HG03354 (cell line): ENCODE results near the gene PKHD1.

Source experiments
- ATAC-seq: cut with Tn5 transposase; IDR thresholded peaks from one replicate; pipeline ENCODE4 v1.9.1; 2021; ENCODE audit warnings: mild to moderate bottlenecking; ENCODE audit not compliant: unreplicated experiment, poor library complexity, severe bottlenecking

PKHD1 gene

DNA sequence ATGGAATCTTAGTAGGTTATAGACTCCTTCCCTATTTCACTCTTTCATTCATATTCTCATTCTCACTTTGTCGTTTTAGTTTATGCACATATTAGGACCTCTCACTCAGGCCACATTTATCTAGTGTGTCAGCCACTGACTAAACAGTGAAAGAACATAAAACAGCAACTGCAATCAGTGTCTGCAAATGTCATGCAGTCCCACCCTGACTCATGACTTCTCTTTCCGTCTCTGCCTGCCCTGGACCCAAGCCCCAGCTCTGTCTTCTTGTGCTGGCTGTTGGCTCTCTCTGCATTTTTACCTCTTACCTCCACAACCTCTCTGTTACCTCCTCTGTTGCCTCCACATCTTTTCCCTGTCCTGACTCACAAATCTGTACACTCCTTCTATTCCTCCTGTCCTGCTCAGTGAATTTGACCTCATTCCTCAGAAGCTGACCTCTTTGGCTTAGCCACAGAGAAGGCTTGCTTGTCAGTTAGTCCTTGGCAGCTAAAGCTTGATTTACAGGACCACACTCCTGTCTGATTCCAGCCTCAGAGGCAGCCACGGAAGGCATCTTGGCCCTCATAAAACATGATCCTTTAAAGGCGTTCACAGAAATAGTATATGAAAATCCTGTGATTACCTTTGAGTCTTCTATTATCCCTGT lies 247.6 kb downstream of the PKHD1 start:
- no peak for ATAC-seq

DNA sequence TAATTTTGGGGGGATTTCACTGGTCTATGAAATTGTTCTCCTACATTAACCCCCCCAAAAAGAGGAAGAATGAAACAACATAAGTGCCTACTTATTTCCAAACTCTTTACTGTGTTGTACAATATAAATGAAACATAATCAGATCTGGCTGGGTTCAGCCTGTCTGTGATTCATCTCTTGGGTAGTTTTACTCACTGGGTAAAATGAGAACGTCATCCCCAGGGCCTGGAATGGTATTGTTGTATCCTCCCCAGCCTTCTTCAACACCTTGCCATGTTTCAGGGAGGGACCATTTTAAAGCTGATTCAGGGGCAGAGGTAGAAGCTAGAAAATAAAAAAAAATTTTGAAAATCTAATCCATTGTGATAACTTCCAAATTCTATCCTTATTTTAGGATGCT lies 256.7 kb downstream of the PKHD1 start:
- ATAC-seq = no peak

DNA sequence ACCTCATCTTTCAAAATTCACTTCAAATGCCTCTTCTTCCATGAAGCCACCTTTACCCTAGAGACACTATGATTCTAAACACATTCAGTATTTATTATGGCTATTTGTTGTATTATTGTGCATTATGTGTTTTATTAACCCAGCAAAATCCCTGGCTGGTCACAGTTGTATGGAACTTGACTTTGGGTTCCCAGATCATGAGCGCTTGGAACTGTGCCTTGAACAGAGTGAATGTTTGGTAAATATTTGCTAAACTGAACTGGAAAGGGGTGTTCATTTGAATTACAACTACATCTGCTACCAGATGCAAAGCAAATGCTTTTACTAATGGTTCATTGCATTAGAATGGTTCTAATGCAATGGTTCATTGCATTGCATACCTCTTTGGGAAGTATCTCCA lies 259.8 kb downstream of the PKHD1 start:
- ATAC-seq = no peak

DNA sequence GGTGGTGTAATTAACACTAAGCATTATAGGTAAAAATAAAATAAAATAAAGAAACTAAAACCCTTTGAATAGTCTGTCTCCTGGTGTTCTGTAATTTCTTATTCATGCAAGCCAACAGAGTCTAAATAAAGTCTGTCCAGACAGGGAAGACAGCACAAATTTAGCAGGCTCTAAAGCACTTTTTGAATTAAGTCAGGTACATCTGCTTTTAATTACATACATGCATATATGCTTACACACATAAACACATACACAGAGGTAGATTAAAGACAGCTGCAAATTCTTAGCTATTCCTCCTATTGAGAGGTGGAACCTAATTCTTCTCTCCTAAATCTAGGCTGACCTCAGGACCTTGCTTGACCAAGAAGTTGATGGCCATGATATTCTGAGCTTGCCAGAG lies 262.5 kb downstream of the PKHD1 start:
- no peak for ATAC-seq

DNA sequence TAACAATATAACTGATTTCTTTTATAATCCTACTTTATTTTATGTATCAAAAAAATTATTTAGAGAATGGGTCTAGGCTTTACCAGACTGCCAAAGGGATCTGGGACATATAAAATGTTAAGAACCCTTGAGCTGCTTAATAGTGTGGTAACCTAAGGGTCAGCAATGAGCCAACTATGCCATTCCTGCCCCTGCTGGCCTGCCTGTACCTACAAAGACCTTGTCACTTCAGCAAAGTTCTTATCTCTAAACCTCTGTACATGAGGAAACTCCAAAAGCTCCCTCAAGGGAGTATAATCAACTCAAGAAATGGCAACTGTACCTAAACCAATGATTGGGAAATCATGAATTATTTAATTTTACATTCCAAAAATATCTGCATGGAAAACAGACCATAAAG lies 266.9 kb downstream of the PKHD1 start:
- ATAC-seq = no peak

DNA sequence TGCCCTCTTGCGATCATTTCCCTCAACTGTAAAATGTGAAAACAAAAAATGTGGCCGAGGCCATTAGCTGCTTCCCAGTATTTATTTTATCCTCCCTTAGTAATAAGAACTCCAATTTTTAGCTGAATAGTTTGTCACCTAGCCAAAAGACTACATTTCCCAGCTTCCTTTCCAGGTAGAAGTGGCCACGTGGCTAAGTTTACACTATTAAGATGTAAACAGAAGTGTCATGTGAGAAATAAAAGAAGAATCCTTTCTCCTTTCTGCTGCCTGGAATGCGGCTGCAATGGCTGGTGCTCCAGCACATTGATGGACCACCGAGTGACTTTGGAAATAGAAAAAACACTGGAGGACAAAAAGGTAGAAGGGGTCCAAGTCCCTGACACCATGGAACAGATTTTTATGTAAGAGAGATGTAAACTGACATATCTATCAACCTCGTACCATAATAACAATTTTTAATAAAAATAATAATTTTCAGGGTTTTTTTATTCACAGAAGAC lies 268.8 kb downstream of the PKHD1 start:
- no peak for ATAC-seq

DNA sequence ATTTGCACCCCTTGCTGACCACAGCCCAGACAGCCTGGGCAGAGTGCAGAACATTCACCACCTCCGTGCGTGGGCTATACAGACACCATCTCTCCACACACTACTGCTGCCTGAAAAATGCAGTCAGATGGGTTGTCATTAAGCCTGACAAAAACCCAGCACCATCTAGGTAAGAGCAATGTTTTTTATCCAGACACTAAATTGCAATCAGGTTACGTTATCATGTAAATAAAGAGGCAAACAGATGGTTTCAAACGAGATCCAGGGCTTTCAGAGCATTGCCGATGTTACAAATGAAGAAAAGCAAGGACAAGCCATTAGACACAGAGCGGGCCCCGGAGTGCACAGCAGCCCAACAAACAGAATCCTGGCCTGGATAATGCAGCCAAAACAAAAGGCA lies 269.6 kb downstream of the PKHD1 start:
- ATAC-seq = no peak

DNA sequence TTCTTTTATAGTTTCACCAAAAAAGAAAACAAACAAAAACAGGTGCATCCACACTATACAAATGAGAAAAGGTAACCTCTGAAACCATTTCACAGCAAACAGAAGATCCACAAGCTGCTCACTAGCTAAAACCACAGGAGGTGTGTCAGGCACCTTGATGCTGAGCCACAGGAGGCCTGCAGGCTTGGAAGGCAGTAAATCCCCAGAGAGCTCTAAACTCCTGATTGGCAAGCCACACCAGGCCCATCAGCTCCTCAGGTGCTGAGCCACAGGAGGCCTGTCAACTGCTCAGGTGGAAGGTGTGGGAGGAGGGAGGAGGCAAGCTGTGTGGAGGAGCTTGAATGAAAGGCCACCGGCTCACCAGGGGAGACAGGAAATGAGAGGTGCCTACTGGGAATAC lies 273.0 kb downstream of the PKHD1 start:
- no peak for ATAC-seq

DNA sequence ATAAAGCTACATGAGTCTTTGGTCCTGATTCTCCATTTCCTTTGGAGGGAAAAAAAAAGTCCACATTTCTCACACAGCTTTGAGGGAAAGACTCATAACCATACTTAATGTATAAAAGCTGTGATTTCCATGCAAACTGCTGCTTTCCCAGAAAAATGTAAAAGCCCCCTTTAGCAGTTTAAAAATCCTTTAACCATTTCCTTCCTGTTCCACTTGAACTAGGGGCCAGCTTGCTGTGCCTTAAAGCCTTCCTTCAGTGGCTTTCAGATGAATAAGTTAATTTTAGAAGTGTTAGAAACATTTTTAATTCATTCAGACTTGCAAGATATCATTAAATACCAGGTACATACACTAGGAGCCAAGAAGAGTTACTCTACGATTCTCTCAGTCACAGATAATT lies 273.5 kb downstream of the PKHD1 start:
- ATAC-seq = no peak

DNA sequence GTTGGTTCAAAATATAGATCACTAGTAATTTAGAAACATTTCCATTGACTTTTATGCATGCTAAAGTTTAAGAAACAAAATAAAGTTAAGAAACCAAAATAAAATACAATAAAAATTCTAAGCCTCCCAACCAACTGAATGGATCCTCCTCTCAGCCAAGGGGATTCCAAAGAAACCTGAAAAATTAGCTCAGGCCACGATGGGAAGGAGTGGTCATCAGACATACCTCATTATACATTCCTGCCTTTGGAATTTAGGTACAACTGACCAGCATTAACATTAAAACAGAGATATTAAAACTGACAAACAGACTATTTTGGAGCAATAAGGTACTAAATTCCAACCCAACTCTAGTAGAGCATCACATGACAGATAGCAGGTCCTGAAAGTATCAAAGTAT lies 275.2 kb downstream of the PKHD1 start:
- ATAC-seq = no peak

DNA sequence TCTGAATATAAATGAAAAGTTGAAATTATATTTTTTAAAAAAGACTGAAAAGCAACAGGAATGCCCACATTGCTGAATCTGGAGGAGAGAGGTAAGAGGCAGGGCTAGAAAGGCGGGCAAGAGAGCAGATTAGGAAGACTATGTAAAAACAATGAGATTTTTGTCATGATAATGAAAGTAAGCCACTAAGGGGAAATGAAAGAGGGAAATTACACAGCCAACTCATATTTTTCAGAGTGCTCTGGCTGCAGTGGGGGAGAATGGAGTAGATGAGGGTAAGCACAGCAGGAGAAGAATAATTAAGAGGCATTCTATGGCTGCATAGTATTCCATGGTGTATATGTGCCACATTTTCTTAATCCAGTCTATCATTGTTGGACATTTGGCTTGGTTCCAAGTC lies 281.9 kb downstream of the PKHD1 start:
- ATAC-seq = no peak

DNA sequence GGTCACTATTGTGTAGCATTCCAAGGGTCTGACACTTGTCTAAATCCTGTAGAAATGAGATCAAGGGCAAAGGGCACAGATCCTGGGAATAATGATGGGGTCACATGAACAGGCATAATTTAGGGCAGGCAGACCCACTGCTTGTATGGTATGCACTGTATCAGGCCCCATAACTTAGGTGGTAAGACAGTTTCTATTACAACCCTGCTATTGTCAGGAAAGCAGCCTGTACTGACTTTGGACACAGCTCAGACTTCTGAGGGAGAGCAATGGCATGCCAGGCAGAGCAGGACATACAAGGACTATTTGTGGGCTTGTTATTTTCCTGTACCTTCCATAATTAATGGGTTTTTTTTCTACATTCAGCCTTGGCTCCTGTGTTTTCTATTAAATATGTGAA lies 286.8 kb downstream of the PKHD1 start:
- ATAC-seq = no peak

DNA sequence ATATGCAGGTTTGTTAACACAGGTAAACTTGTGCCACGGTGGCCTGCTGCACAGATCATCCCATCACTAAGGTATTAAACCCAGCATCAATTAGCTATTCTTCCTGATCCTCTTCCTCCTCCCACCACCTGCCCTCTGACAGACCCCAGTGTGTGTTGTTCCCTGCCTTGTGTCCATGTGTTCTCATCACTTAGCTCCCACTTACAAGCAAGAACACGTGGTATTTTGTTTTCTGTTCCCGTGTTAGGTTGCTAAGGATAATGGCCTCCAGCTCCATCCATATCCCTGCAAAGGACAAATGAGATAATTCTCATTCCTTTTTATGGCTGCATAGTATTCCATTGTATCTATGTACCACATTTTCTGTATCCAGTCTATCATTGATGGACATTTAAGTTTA lies 294.0 kb downstream of the PKHD1 start:
- ATAC-seq = no peak

DNA sequence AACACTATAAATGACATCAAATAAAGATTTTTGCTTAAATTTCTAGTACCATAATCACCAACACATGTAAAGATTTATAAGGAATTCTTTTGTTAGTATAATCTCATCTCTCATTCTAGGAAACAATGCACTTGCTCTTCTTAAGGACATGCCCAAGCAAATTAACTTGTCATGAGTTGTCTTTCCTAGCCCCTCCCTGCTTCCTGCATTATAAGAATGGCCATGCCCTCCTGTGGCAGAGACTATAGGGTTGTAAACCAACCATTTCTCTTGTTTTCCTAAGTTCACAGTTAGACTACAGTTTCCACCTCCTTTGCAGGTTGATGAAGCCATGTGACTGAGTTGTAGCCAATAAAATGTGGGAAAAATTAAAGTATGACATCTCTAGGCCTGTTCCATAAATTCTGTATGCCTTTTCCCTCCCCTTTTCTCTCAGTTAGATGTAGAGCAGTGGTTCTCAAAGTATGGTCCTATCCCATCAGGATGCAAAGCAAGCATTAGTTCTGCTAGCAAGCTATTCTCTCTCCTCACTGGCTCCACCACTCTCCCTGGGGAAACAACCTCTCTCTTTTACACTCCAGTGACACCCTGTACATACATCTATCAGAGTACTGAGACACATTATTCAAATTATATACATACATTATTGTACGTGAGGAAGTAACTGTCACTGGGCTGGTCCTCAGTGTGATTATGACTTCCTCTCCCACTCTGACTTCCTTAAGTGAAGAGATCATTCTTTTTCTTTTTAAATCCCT lies 295.0 kb downstream of the PKHD1 start:
- no peak for ATAC-seq

DNA sequence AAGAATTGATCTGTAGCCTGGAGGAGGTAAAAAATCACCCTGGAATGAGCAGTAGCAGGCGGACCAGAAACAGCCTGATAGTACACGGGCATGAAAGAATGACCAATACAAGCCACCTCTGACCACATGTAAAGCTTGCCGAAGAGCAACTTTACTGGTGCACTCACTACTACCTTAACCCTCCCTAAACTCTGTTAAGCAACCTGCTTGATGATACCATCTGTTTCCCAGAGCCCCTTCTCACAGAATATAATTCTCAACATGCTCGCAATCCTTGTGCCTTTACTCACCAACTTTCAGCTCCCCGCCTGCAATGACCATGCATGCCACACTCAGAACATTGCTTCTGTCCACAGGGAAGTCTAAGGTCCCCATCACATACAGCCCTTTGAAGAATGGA lies 296.5 kb downstream of the PKHD1 start:
- no peak for ATAC-seq

DNA sequence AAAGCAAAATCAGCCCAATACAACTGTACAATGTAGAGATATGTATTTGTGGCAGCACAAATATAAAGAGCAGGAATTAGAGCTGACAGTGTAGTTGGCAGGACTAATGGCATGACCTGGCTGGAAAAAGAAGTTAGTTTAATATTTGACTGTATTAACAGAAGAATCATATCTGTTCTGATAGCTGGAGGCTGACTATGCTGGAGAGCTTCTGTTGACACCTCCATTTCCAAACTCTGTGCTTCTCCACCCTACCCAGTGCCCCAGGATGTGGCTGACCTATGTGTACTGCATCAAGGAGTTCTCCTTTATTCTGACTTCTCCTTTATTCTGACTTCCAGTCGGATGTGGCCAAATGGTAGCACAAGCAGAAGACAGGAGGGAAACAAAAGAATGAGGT lies 299.3 kb downstream of the PKHD1 start:
- ATAC-seq = no peak

DNA sequence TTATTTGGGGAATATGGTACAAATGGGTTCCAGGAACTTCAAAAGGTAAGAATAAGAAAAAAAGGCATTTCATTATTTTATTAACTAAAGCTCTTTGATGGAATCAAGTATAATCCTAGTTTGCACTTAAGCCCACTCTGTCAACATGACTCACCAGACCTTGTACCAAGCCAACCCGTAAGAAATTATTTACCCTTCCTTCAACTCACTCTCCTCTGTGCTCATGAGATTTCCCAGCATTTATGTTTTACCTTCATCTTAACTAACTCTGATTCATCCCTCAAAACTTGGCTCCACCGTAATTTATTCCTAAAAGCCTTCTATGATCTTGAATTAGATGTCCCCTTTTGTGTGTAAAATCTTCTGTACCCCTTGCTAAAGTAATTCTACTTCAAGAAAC lies 308.7 kb downstream of the PKHD1 start:
- ATAC-seq = no peak

DNA sequence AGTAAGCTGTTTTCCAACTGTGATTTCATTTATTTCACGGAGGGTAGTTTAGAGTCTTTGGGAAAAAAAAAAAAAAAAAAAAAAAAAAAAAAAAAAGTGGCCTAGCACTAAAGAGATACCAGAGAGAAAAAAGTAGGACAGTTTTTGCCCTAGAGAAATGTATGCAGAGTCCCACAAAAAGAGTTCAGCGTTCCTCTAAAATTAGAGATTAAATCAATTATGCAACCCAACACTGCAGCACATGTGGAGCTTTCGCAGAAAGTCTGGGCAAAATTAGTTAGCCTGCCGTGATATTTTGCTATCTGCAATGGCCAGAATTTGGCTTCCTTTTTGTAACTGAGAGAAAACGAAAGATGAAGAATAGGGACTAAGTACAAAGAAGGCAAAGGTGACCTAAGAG lies 309.8 kb downstream of the PKHD1 start:
- no peak for ATAC-seq

DNA sequence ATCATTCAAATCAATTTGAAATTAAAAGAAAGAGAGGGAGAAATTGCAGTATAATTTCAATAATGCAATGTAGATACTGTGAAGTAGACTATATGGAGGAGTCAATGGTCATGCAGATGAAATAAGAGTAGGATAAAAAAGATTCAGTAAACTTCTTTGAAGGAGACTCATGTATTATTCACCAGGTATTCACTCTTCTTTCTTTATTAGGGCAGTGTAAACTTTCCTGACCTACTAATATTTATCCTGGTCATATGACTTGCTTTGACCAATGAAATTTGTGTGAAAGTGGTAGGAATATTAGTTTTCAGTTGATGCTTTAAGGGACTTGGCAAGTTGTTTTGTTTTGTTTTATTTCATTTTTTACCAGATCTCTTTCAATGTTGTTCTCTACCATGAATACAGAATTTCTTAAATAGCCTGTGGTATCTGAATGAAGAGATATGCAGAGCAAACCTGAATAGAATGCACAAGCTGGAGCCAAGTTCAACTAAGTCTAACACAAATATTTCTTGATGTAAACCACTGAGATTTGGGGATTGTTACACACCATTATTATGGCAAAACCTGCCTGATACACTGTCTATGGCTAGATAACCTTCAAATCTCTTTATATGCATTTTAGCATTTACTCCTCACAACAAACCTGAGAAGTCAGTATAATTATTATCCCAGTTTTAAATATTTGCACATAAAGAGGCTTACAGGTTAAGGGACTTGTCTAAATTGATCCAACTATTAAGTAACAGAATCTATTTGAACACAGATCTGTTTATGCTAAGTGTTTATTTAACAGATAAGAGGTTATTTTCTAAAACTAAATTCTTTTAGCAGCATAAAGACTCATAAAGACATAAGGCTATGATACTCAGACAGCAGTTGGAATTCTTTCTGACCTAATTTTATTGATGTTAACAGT lies 311.2 kb downstream of the PKHD1 start:
- ATAC-seq = no peak

DNA sequence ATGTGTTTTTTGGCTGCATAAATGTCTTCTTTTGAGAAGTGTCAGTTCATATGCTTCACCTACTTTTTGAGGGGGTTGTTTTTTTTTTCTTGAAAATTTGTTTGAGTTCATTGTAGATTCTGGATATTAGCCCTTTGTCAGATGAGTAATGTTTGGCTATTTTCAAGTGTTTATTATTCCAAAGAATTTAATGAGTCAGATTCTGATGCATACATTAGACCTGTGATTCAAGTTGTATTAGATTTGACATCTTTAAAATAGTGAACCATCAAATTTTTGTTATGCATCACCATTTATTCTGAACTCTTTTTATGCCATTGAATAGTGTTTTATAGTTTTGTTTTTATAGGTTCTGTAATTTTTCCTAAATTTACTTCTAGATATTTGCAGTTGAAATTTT lies 319.3 kb downstream of the PKHD1 start:
- ATAC-seq = no peak

DNA sequence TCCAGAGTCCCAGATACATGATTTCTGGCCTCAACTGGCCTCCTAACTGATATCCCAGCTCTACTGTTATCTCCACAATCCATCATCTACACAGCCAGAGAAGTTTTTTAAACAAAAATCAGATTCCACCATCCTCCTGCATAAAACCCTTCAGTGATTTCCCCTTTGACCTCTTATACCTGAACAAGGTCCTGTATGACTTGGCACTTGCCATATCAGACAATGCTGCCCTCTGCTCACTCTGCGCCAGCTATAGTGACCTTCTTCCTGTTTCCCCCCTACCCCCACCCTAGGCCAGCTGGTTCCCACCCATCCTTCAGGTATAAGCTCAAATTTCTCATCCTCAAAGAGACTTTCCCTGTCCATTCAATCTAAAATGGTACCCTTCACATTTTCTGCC lies 322.2 kb downstream of the PKHD1 start:
- ATAC-seq = no peak
